ENCODE measurements around the gene ANXA3.
A peak's percentile ranks its signal among the peaks of the same experiment; 100 is the strongest.
"Not testable (repeated sequence)": the region's sequence is repeated elsewhere in the genome, so short reads cannot be mapped to it uniquely, and the experiment has no call there.

Gene ANXA3, protein sequence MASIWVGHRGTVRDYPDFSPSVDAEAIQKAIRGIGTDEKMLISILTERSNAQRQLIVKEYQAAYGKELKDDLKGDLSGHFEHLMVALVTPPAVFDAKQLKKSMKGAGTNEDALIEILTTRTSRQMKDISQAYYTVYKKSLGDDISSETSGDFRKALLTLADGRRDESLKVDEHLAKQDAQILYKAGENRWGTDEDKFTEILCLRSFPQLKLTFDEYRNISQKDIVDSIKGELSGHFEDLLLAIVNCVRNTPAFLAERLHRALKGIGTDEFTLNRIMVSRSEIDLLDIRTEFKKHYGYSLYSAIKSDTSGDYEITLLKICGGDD

DNA sequence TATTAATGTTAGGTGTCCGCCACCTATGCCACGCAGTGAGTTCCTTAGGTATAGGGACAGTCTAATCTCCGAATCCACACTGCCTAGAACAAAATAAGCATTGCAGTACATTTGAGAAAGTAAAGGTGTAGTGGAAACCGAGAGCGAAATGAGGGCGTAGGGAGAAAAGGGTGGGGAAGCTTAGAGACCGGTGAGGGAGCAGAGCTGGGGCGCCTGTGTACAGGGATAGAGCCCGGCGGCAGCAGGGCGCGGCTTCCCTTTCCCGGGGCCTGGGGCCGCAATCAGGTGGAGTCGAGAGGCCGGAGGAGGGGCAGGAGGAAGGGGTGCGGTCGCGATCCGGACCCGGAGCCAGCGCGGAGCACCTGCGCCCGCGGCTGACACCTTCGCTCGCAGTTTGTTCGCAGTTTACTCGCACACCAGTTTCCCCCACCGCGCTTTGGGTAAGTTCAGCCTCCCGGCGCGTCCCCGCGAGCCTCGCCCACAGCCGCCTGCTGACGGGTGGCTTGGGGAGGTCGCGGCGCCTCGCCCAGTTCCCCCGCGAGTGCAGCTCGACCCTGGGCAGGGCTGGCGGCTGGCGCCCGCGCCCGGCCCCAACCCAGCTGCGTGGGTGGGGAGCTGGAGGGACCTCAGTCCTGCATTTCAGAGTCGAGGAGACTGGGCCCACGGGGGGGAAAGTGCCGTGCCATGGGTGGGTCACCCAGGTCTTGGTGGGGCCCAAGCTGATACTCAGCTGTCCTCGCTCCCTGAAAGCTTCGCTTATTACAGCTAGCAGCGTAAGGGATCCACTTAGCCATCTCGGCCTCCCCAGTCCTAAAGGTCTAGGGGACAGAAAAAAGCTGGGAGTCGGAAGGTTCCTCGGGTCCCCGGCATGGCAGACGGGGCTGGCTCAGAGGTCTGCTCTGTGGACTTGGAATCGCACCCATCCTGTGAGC, at the start of gene ANXA3:
ANXA3 (plus strand) TSS at position 351 of the 932 bp plus-strand sequence. CDS start 2,704 bp downstream, outside the sequence.
- DNase-seq = peak; percentile 77

DNA sequence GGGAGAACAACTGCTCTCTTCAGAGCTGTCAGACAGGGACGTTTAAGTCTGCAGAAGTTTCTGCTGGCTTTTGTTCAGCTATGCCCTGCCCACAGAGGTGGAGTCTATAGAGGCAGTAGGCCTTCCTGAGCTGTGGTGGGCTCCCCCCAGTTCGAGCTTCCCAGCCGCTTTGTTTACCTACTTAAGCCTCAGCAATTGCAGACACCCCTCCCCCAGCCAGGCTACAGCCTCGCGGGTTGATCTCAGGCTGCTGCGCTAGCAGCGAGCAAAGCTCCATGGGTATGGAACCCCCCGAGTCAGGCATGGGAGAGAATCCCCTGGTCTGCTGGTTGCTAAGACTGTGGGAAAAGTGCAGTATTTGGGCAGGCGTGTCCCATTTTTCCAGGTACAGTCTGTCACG, 45.3 kb upstream of the ANXA3 start:
- not testable (repeated sequence) for DNase-seq

DNA sequence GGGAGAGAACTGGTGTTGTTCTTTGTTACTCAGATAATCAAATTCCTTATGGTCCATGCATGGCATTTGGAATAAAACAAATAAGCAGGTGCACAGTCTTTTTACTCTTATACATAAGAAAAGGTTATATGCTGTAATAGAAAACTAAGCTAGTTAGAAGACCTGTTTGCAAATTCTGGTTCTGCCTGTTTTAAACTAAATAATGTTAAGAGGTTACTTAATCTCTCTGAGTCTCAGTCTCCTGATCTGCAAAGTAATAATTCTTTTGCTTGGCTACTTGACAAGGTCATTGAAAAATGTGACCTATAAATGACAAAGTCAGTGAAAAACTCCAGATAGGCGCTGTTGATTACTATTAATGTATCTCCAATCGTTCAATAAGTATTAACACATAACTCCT, 42.5 kb upstream of the ANXA3 start:
- DNase-seq = no peak

DNA sequence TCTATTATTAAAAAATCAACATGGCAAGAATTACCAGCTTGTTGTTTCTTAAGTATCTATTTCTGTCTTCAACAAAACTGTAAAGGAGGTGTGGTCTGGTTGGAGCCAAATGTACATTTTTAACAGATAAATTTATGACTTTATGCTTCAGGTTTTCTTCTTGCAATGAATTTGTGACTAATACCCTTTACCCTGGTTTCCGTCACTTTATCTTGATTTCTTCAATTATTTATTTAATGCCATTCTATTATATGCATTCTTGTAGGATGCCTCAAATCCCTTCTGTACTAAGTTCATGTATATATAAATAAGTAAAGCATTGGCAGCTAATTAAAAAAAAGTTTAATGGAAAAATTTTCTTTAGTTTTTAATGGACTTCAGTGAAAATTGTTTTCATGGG, 41.5 kb upstream of the ANXA3 start:
- DNase-seq = no peak

DNA sequence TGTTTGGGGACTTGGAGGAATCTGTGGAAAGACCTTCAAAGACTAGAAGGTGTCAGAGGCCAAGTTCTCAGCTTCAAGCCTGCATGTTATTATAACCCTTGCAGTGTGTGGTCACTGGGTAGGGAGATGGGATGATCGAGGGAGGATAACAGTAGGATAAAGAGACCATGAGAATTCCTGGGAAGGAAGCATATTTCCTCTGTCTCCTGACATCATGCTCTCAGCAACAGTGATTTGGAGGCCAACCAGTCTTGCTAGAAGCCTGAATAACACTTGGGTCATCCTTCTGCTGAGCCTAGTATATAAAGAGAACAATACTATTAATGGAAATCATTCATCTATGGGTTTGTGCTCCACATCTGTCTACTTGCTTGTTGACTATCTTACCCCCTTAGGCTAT, 40.9 kb upstream of the ANXA3 start:
- DNase-seq = no peak

DNA sequence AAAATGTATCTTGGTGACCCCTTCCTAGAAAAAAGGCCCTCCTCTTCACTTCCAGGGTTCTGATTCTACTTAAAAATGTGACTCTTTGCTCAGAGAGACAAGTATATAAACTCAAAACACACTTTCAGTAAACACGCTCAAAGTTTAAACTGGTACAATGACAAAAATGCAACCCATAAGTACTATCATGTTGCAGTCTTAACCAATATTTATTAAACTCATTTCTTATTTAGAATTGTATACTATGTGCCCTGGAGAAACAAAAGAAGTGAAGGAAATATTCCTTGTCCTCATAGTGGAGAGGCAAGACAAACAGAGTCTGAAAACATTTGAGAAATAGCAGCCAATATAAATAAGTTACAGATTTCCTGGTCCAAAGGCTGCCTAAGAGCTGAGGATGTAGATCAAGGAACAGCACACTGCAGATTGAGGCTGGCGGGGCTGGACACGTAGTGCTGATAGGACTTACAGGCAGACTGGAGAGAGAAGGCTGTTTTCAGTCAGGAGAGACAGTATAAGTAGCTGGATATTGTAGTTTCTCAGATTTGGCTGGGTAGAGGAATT, 39.1 kb upstream of the ANXA3 start:
- no peak for DNase-seq

DNA sequence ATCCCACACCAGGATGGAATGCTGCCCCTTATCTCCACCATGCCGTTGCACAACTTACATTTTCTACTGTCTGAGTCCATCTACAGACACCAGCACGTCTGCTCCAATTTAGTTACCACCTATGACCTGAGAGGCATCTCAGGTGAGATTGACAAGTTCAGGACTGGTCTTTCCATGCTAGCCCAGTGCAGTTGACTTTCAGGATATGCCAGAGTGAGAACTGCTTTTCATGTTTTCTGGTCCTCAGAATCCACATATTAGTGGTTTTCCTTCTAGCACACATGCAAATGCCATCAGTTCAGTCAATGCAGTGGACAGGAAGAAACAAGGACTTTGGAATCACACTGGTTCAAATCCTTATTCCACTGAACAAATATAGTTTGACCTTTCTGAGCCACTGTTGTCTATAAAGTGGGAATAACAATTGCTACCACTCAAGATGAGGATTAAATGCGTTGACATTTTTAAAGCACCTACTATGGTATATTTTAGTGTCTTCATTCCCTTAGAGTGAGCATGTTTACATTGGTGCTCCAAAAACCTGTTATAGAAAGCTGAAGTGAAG, 38.1 kb upstream of the ANXA3 start:
- DNase-seq = no peak

DNA sequence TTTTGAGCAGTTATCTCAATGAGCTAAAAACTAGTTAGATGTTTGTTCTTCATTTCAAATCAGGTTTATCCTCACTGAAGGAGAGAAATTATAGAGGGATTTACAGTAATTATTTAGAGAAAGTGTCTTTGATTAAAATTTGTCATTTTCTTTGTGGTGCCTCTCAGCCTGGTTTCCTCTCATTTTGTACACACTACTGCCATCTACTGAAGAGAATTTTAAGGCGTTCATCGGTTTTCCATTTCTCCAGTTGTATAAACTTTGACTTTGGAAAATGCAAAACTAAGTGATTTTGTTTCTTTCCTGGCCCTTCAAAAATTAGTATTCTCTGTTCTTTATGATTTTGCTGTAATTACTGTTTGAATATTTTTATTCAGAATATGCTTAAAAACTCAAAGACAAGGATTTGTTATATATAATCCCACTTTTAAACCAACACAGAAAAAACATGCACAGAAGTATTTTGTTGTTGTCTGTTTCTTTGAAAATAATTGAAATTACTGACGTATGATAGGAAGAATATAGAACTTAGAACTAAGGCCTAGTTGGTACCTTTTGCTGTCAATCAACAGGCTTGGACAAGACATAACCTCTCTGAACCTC, 34.4 kb upstream of the ANXA3 start:
- DNase-seq = peak; percentile 47

DNA sequence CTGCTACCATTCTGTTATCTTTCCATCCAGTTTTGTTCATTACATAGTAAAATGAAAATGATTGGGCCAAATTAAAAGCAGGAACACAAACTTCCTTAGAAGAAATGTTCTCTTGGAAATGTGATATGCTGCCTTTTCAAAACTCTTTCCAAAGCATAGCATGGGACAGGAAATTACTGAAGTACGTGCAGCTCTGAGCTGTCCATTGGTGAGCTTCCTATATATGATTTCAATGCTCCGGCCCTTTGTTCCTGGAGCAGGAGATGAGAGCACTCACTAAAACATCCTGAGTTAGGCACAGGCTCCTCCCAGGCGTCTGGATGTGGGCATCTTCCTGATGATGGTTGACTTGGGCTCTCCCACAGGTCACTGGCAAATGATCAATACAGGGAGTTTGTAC, 33.0 kb upstream of the ANXA3 start:
- no peak for DNase-seq

DNA sequence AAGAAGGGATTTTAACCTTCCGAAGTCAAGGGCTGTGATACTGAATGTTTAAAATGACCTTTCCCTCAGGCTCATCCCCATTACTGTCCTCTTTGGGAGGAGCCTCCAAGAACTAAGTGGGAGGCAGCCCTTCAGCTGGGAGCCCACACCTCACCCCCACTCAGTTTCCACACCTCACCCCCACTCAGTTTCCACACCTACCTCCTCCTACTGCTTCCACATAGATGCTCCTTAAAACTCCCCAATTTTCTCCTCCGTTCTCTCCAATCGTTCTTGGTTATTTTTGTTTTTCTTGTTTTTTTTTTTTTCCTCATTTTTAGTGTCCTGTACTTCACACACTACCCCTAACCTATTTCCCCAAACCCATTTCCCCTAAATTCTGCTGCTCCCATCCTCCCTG, 31.6 kb upstream of the ANXA3 start:
- no peak for DNase-seq

DNA sequence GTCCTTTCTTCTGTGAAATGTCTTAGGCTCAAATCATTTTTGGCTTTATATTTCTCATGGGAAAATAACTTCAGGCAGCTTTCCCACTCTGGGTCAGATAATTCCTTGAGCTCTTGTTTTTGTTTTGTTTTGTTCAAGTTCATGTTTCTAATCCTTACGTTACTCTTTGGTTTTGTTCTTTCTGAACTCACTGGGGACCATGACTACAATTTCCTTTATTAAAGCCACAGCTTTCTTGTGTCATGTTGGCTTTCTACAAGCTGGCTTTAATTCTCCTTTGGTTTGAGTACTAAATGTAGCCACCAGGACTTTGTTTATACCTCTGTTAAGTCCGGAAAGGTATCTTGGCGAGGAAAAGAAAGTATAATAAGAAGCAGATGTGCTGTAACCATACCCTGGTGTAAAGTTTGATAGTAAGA, 30.8 kb upstream of the ANXA3 start:
- no peak for DNase-seq

DNA sequence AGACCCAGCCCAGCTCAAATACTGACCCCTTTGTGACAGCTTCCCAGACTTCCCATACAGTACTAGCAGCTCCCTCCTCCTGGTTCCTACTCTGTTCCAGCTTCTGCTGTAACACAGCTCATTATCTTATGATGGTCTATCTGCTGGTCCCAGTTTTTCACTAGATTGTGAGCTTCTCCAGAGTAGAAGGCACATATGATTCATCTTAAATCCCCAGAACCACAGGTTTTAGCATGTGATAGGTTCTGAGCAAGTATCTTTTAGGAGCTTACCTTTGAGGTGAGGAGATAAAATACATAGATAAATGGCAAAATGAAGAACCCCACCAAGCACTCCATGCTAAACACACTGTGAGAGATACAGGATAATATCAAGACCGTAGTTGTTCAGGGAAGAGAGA, 27.6 kb upstream of the ANXA3 start:
- no peak for DNase-seq

DNA sequence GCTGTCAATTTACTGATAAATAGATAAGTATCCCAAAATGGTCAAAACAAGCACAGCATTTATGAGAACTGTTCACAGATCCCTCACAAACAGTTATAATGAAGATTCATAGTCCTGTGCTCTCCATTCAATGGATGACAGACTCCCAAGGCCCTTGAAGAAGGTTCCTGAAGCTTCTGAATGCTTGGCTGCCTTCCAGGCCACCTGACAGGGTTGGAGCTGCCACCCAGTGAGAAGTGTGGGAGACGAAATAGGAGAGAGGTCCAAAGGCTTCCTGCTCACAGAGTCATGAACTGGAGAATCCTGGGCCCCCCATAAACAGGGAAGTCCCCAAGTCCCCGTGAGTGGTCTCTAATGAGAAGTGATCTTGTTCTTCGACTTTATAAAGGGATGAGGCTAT, 26.0 kb upstream of the ANXA3 start:
- peak; percentile 2 for DNase-seq

DNA sequence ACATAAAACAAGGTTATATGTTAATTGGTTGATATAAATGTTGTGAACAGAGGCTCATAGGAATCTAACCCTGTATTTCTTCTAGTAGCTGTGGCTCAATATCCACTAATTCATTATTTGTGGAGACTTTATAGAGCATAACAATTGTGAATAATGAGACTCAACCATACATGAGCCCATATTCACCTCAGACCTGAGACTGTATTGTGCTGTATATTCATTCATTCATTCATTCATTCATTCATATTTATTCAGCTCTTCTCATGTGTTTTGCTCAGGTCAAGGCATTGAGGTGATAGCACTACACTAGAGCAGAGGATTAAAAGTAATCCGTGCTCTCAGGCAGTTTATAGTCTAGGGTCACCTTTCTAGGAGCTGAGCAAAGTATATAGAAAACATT, 24.5 kb upstream of the ANXA3 start:
- DNase-seq = no peak

DNA sequence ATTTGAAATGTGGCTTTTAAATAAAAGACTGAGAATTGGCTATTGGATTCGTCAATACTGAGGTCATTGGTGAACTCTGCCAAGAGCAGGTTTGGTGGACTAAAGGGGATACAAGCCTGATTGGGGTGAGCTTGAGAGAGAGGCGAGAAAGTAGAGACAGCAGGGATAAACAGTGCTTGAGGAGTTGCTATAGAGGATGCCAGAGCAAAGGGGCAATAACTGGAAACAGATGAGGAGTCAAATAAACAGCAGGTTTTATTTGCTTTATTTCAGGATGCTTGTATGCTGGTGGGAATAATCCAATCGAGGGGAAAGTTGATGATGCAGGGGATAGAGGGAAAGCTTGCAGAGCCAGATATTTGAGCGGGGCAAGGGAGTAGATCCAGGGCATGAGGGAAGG, 24.0 kb upstream of the ANXA3 start:
- no peak for DNase-seq

DNA sequence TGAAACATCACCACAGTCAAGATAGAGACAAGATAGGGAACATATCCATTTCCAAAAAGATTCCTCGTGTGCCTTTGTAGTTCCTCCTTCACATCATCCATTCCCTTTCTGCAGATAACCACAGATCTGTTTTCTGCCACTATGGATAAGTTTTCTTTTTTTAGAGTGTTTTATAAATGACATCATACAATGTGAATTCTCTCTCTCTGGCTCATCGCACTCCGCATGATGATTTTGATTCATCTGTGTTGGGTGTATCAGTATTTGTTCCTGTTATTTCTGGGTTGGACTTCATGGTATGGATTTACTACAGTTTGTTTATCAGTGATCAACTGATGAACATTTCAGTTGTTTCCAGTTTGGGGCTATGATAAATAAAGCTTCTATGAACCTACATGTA, 23.2 kb upstream of the ANXA3 start:
- DNase-seq = no peak

DNA sequence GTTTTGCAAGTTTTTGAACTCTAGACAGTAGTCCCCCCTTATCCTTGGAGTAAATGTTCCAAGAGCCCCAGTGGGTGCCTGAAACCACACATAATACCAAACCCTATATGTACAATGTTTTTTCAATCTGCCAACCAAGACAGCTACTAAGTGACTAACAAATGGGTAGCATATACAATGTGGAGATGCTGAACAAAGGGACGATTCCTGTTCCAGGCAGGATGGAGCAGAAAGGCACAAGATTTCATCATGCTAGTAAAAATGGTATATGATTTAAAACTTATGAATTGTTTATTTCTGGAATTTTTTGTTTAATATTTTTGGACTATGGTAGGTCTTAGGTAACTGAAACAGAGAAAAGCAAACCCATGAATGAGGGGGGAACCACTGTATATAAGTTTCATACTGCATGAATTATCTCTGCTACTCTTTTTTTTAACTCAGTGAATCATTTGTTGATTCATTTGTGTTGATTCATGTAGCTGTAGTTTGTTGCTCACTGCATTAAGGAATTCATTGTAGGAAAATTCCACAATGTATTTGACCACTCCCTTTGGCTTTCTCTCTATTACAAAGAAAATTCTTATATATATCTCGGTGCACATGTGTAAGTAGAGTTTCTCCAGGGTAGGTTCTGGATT, 21.9 kb upstream of the ANXA3 start:
- DNase-seq = no peak

DNA sequence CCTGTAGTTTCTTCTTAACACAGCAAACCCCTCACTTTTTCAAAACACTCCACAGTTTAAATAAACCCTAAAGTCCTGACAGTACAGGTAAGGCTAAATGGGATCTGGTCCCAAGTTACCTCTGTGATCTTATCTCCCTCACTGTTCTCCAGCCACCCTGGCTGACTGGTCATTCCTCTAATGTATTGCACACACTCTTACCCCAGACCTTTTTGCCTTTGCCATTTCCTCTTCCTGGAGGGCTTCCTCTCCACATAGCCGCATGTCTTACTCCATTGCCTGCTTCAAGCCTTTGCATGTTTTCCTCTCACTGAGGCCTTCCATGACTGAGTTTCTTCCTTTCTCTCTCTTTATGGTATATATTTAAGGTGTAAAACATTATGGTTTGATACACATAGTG, 19.5 kb upstream of the ANXA3 start:
- no peak for DNase-seq

DNA sequence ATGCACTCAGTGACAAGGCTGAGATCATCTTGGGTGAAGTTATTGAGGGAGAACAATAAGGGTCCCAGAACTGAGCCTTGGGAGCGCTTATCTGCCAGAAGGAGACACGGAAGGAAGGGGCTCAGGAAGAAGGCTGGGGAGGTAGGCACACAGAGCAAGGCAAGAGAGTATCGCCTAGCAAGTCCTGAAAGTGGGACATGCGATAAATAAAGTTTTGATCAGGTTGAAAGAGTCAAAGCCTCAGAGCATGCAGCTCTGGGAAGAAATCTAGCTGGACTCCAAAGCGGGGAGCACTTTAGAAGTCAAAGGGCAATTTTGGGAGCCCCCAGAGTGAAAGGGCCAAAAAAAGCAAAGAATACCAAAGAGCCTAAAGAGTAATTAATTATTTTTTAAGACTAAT, 17.7 kb upstream of the ANXA3 start:
- no peak for DNase-seq

DNA sequence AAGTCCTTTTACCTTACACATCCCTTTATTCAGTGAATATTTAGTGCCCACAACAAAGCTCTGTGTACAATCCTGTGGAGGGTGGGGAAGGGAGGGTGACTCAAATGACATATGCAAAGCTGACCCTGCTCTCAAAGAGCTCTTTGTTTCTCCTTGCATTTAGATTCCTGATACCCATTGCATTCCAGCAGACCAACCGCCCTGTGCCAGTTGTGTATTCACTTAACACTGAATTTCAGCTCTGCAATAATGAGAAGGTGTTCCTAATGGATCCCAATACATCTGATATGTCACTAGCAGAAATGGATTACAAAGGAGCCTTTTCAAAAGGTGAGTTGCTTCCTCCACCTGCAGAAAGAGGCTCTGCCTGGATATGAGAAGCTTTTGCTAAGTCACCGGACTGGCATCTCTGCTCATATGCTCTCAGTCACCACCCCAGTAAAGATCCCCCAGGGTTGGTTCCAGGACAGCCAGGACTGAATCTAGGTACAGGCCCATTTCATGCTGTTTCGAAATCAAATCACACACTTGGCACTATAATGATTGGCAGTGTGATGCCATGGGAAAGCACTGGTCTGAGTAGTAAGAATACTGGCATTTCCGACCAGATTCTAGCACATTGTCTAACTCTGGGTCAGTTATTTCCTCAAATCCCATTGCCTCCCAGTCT, 17.1 kb upstream of the ANXA3 start:
- no peak for DNase-seq

DNA sequence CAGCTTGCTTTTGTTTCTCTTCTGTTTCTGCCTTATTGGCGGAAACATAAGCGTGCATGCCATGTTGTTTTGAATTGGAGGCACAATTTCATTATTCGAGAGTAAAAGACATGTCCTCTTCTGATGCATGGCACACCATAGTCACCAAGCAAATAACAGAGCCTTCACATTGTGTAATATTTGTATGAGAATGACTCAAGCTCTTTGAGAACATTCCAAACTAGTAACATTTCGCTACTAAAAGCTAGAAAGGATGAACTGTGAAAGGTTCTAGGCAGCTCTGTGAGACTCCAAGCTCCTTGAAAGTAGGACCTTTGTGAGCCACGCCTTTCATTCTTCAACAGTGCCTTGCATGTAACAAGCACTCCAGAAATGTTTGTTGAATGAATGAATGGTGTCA, 9.2 kb upstream of the ANXA3 start:
- DNase-seq = no peak

All from NCI-H69 (cell line).